Activated CD4-positive, alpha-beta T cell treated with anti-CD3 and anti-CD28 coated beads for 36 hours (primary cell): ENCODE measurements around the gene DYNC1LI1. TPM values are rescaled to one million over a fixed set of nuclear protein-coding genes. Genes with fewer than 3 reads are reported as not detected.

Experiments
- ATAC-seq: fragments of 200-7000 bp; cut with Tn5 transposase; one replicate; pipeline ENCODE4 v1.10.0; 2021; ENCODE audit warnings: mild to moderate bottlenecking, moderate library complexity
- CTCF ChIA-PET: fragments of 350-600 bp; sonication (Branson Sonifier 250); formaldehyde crosslinking; loops from one replicate; lab custom pipeline; 2021; ENCODE audit warnings: antibody characterized with exemption; lab: Charles Lee
- POLR2A ChIA-PET: fragments of 350-600 bp; sonication (Branson Sonifier 250); formaldehyde crosslinking; loops from one replicate; lab custom pipeline; 2021; ENCODE audit warnings: antibody characterized with exemption, inconsistent platforms; lab: Charles Lee
- DNase-seq: peaks from one replicate; pipeline ENCODE4 v3.0.0-alpha.2; 2020
- H3K27ac Mint-ChIP-seq: one replicate; pipeline ENCODE4 v1.8.0; 2021; ENCODE audit warnings: mixed read lengths
- H3K27me3 Mint-ChIP-seq: one replicate; pipeline ENCODE4 v1.8.0; 2021; ENCODE audit warnings: mixed read lengths
- H3K36me3 Mint-ChIP-seq: one replicate; pipeline ENCODE4 v1.8.0; 2021; ENCODE audit warnings: low read depth, mixed read lengths
- H3K4me1 Mint-ChIP-seq: one replicate; pipeline ENCODE4 v1.8.0; 2021; ENCODE audit warnings: mixed read lengths
- H3K4me3 Mint-ChIP-seq: one replicate; pipeline ENCODE4 v1.8.0; 2021; ENCODE audit warnings: mild to moderate bottlenecking, moderate library complexity, mixed read lengths
- H3K9me3 Mint-ChIP-seq: one replicate; pipeline ENCODE4 v1.8.0; 2021; ENCODE audit warnings: low read depth, mixed read lengths
- intact Hi-C, 2 experiments: fragments of 100-400 bp; cut with DNase I in 1 of 2; cut with micrococcal nuclease in 1 of 2; formaldehyde crosslinking; loops; one replicate each; pipeline versions ENCODE4 v1.14.2 to v1.15.1; 2022 to 2024; cut with DNase I, micrococcal nuclease
- total RNA-seq, 2 experiments: library from RNA; stranded (reverse); gene quantifications; one replicate each; pipeline ENCODE4 v1.2.3, GENCODE V29; 2021

DYNC1LI1 gene
- total RNA-seq, 2 experiments from 2014 or later: 31.8 to 31.9 TPM

DNA sequence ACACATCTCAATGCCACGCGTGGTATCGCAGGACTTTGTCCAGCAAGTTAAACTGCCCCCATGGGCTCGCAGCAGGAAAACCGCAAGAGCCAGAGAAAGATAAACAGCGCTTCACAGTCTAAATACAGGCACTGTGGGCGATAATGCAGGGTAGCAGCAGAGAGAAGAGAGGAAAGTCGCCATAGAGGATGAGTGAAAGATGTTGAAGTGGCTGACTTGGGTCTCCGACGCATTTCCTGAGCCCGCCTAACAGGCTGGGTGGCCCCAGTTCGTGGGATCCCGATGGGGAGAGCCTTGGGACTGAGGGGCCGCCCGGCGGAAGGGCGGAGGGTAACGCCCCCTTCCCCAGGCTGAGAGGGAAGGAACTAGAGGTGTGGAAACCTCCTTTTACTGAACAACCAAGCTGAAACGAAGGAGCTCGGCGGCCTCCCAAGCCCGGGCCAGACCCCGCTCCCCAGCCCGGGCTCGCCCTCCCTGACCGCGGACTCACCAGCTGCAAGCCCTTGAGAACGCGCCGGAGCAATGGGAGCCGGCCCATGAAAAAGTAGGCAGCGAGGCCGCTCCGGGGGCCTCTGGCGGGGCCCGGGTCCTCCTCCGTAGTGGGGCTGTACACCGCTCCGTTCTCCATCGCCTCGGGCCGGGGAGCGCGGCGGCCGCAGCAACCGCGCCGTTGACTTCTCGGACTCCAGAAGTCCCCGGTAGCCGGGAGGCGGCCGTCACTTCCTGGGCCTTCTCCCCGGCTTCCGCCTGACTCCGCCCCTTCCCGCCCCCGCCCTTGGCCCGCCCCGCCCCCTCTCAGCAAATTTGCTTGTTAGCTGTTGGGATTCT, 68.3 kb downstream of the DYNC1LI1 start, which contains the start of gene CMTM6:
Gene CMTM6, minus strand, starts transcription at position 735 of the 828 bp plus-strand sequence. Its CDS starts 107 bp downstream, at position 628.
- H3K4me1 Mint-ChIP-seq: peaks cover 29% of the 10 kb centered on the region
- ChIA-PET POLR2A (no interaction called here), CTCF (interaction anchor here (0.7 to 2.4 kb wide), 10 partner anchors 8 to 289 kb away, joined by 3 to 14 read pairs (median 4); no protein-coding TSS in a partner anchor)
- H3K27me3 Mint-ChIP-seq: no peaks in the 10 kb centered on the region
- H3K27ac Mint-ChIP-seq: peak within 1 kb of the TSS; percentile 95
- H3K36me3 Mint-ChIP-seq: peaks cover 7% of the 10 kb centered on the region
- intact Hi-C loops: loop anchor here (1.0 to 2.0 kb wide), 6 partner anchors 68 to 396 kb away; partner anchors contain the start of genes CNOT10 (in 2 of the 2), DYNC1LI1 (in 2 of the 2) and GPD1L (in 1 of the 2)
- DNase-seq (peak; percentile 87), ATAC-seq (peak; percentile 80)
- no peaks in the 10 kb centered on the region for H3K9me3 Mint-ChIP-seq
- peak within 1 kb of the TSS; percentile 86 for H3K4me3 Mint-ChIP-seq

DNA sequence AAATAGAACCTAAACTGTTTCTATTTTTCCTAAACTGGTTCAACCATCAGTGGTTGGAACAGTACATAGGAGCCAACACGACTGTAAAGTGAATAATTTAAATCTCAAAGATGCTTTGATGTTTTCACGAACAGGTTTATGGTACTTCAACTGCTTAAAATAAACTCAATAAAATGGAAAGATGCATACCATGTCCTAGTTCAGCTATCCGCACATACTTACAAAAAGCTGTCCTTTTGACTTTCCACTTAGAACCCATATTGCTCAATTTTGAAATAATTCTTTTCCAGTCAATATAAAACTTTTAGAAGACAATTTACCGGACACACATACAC, 68.9 kb downstream of the DYNC1LI1 start:
- Mint-ChIP-seq H3K36me3 (peaks cover 8% of the 10 kb centered on the region), H3K27me3 (no peaks in the 10 kb centered on the region), H3K4me3 (peak overlapping the region; percentile 86), H3K9me3 (no peaks in the 10 kb centered on the region), H3K4me1 (peaks cover 31% of the 10 kb centered on the region), H3K27ac (peak overlapping the region; percentile 88)
- intact Hi-C loops: loop anchor here (1.0 to 2.0 kb wide), 6 partner anchors 69 to 395 kb away; partner anchors contain the start of genes CNOT10 (in 2 of the 2), DYNC1LI1 (in 2 of the 2) and GPD1L (in 1 of the 2)
- CTCF ChIA-PET: interaction anchor here (0.7 to 2.4 kb wide), 10 partner anchors 9 to 288 kb away, joined by 3 to 14 read pairs (median 4); no protein-coding TSS in a partner anchor
- ATAC-seq (peak; percentile 9), DNase-seq (no peak)
- POLR2A ChIA-PET: interaction anchor here (0.7 kb wide), 1 partner anchor 34 kb away, joined by 3 read pairs; no protein-coding TSS in a partner anchor

DNA sequence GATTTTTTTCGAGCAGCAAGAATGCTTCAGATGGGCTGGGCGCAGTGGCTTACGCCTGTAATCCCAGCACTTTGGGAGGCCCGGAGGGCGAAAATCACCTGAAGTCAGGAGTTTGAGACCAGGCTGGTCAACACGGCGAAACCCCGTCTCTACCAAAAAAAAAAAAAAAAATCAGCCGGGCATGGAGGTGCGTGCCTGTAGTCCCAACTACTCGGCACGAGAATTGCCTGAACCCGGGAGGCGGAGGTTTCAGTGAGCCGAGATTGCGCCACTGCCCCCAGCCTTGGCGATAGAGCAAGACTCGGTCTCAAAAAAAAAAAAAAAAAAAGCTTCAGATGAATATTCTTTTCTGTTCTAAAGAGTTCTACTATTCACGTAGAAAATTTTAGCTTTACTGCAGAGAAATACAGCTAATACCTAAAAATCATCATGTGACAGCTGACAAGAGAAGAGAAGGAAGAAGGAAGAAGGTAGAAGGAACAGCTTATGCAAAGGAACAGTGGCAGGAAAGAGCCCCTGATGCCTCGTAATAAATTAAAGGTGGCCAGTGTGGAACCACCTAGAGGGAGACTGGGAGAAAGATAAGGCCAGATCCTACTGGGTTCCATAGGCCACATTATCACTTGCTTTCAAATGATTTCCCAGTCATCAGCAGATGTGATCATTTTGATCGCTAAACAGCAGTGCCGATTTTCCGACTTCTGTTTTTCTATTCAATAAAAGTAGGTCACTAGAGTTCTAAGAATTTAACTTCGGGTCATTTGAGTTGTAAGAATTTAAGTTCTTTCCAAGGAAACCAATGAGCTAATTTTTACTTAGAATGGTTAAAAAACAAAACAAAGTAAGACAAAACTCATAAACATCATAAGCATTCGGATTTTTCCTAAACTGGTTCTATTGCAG, 69.5 kb downstream of the DYNC1LI1 start:
- ATAC-seq (no peak), DNase-seq (no peak)
- Mint-ChIP-seq H3K4me1 (peaks cover 37% of the 10 kb centered on the region), H3K9me3 (no peaks in the 10 kb centered on the region), H3K27ac (peak overlapping the region; percentile 88), H3K27me3 (no peaks in the 10 kb centered on the region), H3K36me3 (peaks cover 11% of the 10 kb centered on the region), H3K4me3 (peak overlapping the region; percentile 86)
- ChIA-PET POLR2A (interaction anchor here (0.6 to 0.7 kb wide), 2 partner anchors 34 to 45 kb away, joined by 3 read pairs; no protein-coding TSS in a partner anchor), CTCF (interaction anchor here (0.9 to 2.4 kb wide), 9 partner anchors 9 to 125 kb away, joined by 3 to 14 read pairs (median 4); no protein-coding TSS in a partner anchor)
- intact Hi-C loops: no loop called here

DNA sequence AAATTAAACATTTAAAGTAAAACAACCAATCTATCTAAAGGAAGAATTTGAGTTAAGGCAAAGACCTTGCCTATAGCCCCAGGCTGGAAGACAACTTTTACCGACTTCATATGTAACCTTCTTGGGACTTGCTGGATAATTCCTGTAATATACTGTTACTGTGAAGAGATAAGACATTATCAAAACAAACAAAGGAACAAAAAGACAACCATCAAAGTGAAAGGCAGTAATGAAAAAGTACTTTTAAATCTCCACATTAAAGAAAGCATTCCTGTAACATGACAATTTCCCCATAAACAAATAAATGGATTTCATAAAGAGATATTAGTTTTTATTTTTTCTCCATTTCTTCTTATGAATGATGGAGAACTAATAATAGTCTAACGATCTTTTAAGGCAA, 70.4 kb downstream of the DYNC1LI1 start:
- H3K27ac Mint-ChIP-seq: peak overlapping the region; percentile 25

DNA sequence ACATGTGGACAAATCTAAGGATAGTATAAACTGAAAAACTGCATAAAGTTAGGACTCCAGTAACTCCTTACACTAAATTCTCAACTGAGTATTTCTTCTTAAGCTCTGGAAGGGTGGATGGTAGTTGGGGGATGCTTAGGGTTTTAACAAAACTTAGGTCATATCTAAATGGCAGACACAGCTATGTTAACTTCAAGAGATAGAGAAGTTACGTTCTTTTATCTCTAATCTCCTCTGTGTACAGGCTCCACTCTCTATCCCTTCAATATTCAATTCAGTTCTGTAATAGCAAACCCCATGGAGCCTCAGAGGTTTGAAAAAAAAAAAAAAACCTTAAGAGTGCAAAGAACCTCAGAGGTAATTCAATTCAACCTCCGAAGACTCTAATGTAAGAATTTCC, 71.1 kb downstream of the DYNC1LI1 start:
- Mint-ChIP-seq H3K27me3 (no peaks in the 10 kb centered on the region), H3K9me3 (no peaks in the 10 kb centered on the region), H3K27ac (no peak overlapping the region), H3K4me3 (no peak overlapping the region), H3K36me3 (peaks cover 13% of the 10 kb centered on the region), H3K4me1 (peaks cover 43% of the 10 kb centered on the region)
- no peak for DNase-seq
- ATAC-seq: no peak
- ChIA-PET CTCF (interaction anchor here (0.8 to 2.3 kb wide), 2 partner anchors 14 to 74 kb away, joined by 4 to 8 read pairs; no protein-coding TSS in a partner anchor), POLR2A (interaction anchor here (0.6 kb wide), 1 partner anchor 235 kb away, joined by 3 read pairs; no protein-coding TSS in a partner anchor)
- intact Hi-C loops: no loop called here

More for the DNA sequence above, 70.4 kb downstream of the DYNC1LI1 start:
- Mint-ChIP-seq H3K9me3 (no peaks in the 10 kb centered on the region), H3K4me3 (peak overlapping the region; percentile 86), H3K36me3 (peaks cover 13% of the 10 kb centered on the region), H3K27me3 (no peaks in the 10 kb centered on the region), H3K4me1 (peaks cover 43% of the 10 kb centered on the region)
- ATAC-seq (no peak), DNase-seq (no peak)
- intact Hi-C loops: no loop called here
- ChIA-PET POLR2A (no interaction called here), CTCF (interaction anchor here (1.6 kb wide), 1 partner anchor 10 kb away, joined by 9 read pairs; no protein-coding TSS in a partner anchor)

DNA sequence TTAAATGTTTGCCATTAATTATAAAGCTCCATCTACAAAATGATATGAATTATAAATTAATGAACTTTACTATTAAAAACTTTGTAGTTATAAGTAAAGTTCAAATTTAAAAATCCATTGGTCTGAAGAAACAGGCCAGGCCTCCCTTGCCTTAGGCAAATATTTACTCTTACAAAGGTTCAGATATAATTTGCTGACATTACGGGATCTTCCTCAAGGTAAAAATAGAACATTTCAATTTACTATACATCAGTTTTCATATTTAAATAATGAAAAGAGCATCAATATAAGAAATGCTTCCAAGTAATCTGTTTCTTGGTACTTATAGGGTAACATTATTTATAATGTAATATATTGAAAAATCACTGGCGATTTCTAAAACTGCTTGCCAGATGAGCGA, 71.7 kb downstream of the DYNC1LI1 start:
- Mint-ChIP-seq H3K27ac (no peak overlapping the region), H3K27me3 (no peaks in the 10 kb centered on the region), H3K4me3 (no peak overlapping the region), H3K36me3 (peaks cover 13% of the 10 kb centered on the region), H3K9me3 (no peaks in the 10 kb centered on the region), H3K4me1 (peaks cover 43% of the 10 kb centered on the region)
- ATAC-seq (no peak), DNase-seq (no peak)
- POLR2A ChIA-PET: no interaction called here
- intact Hi-C loops: no loop called here
- CTCF ChIA-PET: interaction anchor here (0.8 to 2.3 kb wide), 3 partner anchors 14 to 73 kb away, joined by 3 to 8 read pairs (median 4); no protein-coding TSS in a partner anchor

DNA sequence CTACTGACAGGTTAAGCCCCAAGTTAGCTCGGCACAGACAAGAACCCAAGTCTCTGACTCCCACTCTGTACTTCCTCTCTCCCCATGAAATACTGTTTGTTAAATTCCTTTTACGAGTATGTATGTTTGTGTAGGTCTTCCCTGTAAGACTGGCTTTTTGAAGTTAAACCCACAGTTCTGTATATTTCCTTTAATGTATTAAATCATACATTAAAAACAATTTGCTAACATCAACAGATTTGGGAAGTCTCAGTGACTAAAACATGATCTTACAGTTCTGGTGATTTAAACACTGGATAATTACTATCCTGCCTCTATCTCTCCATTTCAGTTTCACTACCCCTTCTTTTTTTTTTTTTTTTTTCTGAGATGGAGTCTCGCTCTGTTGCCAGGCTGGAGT, 72.4 kb downstream of the DYNC1LI1 start:
- ATAC-seq (no peak), DNase-seq (no peak)
- ChIA-PET CTCF (interaction anchor here (0.7 to 2.3 kb wide), 5 partner anchors 13 to 254 kb away, joined by 3 to 8 read pairs (median 3); no protein-coding TSS in a partner anchor), POLR2A (interaction anchor here (0.6 to 0.8 kb wide), 2 partner anchors 10 to 292 kb away, joined by 4 to 5 read pairs; no protein-coding TSS in a partner anchor)
- H3K36me3 Mint-ChIP-seq: peaks cover 13% of the 10 kb centered on the region
- H3K4me1 Mint-ChIP-seq: peaks cover 41% of the 10 kb centered on the region
- no peaks in the 10 kb centered on the region for H3K27me3 Mint-ChIP-seq
- H3K27ac Mint-ChIP-seq: no peak overlapping the region
- intact Hi-C loops: no loop called here
- no peaks in the 10 kb centered on the region for H3K9me3 Mint-ChIP-seq
- no peak overlapping the region for H3K4me3 Mint-ChIP-seq

DNA sequence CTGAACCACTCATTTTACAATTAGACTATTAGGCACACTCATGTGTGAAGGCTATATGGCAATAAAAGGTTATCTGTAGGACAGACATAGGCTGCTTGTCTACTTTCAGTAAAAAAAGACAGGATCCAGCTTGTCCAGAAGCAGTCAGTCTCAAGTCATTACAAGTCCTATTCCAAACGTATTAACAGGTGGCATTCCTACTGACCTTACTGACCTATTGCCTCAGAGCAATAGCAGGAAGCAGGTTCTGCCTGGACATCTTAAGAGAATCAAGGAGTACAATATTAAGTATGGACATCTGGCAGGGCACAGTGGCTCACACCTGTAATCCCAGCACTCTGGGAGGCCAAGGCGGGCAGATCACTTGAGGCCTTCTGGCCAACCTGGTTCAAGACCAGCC, 75.0 kb downstream of the DYNC1LI1 start:
- CTCF ChIA-PET: interaction anchor here (0.6 to 1.3 kb wide), 3 partner anchors 14 to 121 kb away, joined by 3 to 4 read pairs (median 3); no protein-coding TSS in a partner anchor
- ATAC-seq (no peak), DNase-seq (no peak)
- intact Hi-C loops: no loop called here
- no peaks in the 10 kb centered on the region for H3K9me3 Mint-ChIP-seq
- H3K36me3 Mint-ChIP-seq: peaks cover 13% of the 10 kb centered on the region
- no peak overlapping the region for H3K27ac Mint-ChIP-seq
- no peak overlapping the region for H3K4me3 Mint-ChIP-seq
- POLR2A ChIA-PET: interaction anchor here (0.6 kb wide), 1 partner anchor 959 kb away, joined by 7 read pairs; no protein-coding TSS in a partner anchor
- H3K27me3 Mint-ChIP-seq: no peaks in the 10 kb centered on the region
- peaks cover 27% of the 10 kb centered on the region for H3K4me1 Mint-ChIP-seq

DNA sequence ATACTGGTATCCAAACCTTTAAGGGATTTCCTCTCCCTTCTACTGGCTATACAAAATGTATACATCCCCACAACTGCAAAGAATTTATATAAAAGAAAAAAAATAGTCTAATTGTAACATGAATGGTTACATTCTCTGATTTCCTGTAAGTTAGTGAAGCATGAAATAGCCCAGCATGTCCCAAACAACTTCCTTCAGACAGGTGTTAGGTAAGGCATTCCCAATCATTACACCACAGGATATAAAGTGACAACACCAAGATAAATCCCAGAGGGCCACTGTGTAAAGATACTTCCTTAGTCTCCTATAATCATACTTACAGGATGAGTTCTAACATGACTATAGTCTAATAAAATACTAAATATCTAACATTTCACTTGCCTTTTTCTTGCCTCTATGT, 75.6 kb downstream of the DYNC1LI1 start:
- CTCF ChIA-PET: no interaction called here
- H3K4me3 Mint-ChIP-seq: no peak overlapping the region

More for the DNA sequence above, 75.6 kb downstream of the DYNC1LI1 start:
- Mint-ChIP-seq H3K4me1 (peaks cover 23% of the 10 kb centered on the region), H3K9me3 (no peaks in the 10 kb centered on the region), H3K27me3 (no peaks in the 10 kb centered on the region), H3K27ac (no peak overlapping the region), H3K36me3 (peaks cover 14% of the 10 kb centered on the region)
- POLR2A ChIA-PET: no interaction called here
- intact Hi-C loops: no loop called here
- DNase-seq (no peak), ATAC-seq (no peak)
